ENCODE data around the gene BBS9. TPM values are rescaled to one million over a fixed set of nuclear protein-coding genes. Genes with fewer than 3 reads are reported as not detected.

BBS9 gene
- total and polyA plus RNA-seq, 2 donors (not counting 1 experiment from before 2014, with no cell fraction given) = 8.4 to 45.2 TPM

GRCh38 chr7:33654676-33655075 is 525.3 kb downstream of the BBS9 start:
- Mint-ChIP-seq H3K4me1 (peaks cover 4% of the 10 kb centered on the region), H3K27ac (no peak overlapping the region), H3K9me3 (ENCODE audit: insufficient read depth) (no peaks in the 10 kb centered on the region), H3K4me3 (no peak overlapping the region), H3K27me3 (no peaks in the 10 kb centered on the region)
- Histone ChIP-seq H3K79me2 (ENCODE audit: control insufficient read depth, insufficient read depth, low read length) (no peaks in the 10 kb centered on the region), H3K9me3 (ENCODE audit: control extremely low read depth in 1 of 3, control insufficient read depth in 2 of 3, insufficient read depth in 1 of 3, low read length in 2 of 3) (no peaks in the 10 kb centered on the region), H3K9ac (ENCODE audit: low read length) (no peak overlapping the region), H2AFZ (ENCODE audit: insufficient read depth, low read depth, low read length, poor library complexity, severe bottlenecking) (no peak overlapping the region), H3K4me3 (ENCODE audit: control extremely low read depth in 1 of 5, extremely low read depth in 1 of 5, insufficient read depth in 1 of 5, low read depth in 2 of 5, low read length in 4 of 5) (no peak overlapping the region), H3K4me2 (replicated peaks; ENCODE audit: low read depth, low read length, poor library complexity, severe bottlenecking) (no peak overlapping the region), H3K4me1 (ENCODE audit: control insufficient read depth in 2 of 2, insufficient read depth in 2 of 2, low read length in 2 of 2) (no peaks in the 10 kb centered on the region), H3K27me3 (replicated peaks in 1 of 4; ENCODE audit: control extremely low read depth in 1 of 4, control insufficient read depth in 3 of 4, insufficient read depth in 4 of 4, low read length in 3 of 4) (no peaks in the 10 kb centered on the region), H4K20me1 (ENCODE audit: control insufficient read depth, insufficient read depth, low read length, poor library complexity, severe bottlenecking) (no peaks in the 10 kb centered on the region), H3K27ac (ENCODE audit: low read length in 2 of 2) (no peak overlapping the region), H3K36me3 (replicated peaks in 1 of 2; ENCODE audit: control extremely low read depth in 1 of 2, control insufficient read depth in 1 of 2, extremely low read depth in 1 of 2, insufficient read depth in 2 of 2, low read length in 1 of 2) (no peaks in the 10 kb centered on the region)
- DNase-seq (no peak), ATAC-seq (ENCODE audit: low read depth) (no peak)
- intact Hi-C loops (cut with micrococcal nuclease) = no loop called here
- no peak for TF ChIP-seq EZH2 (IDR thresholded peaks at IDR 0.05; ENCODE audit: borderline replicate concordance, insufficient read depth, low read depth, low read length, poor library complexity, severe bottlenecking)
- TF ChIP-seq, protein P1, sequence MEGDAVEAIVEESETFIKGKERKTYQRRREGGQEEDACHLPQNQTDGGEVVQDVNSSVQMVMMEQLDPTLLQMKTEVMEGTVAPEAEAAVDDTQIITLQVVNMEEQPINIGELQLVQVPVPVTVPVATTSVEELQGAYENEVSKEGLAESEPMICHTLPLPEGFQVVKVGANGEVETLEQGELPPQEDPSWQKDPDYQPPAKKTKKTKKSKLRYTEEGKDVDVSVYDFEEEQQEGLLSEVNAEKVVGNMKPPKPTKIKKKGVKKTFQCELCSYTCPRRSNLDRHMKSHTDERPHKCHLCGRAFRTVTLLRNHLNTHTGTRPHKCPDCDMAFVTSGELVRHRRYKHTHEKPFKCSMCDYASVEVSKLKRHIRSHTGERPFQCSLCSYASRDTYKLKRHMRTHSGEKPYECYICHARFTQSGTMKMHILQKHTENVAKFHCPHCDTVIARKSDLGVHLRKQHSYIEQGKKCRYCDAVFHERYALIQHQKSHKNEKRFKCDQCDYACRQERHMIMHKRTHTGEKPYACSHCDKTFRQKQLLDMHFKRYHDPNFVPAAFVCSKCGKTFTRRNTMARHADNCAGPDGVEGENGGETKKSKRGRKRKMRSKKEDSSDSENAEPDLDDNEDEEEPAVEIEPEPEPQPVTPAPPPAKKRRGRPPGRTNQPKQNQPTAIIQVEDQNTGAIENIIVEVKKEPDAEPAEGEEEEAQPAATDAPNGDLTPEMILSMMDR (IDR thresholded peaks at IDR 0.05) = no peak
- ChIA-PET POLR2A (no interaction called here), CTCF (no interaction called here)
- WGBS (ENCODE audit: insufficient coverage) = 100% methylated on average over 1 of the region's 5 CpGs

Small RNAs within 50 kb of the gene (small RNA-seq; reads per million reads assigned to genes)
- gene AC007312.1 (ENCODE audit: insufficient read length, low read depth, low replicate concordance) (not detected), gene AC074338.1 (ENCODE audit: insufficient read length, low read depth, low replicate concordance) (not detected), gene RNA5SP229 (ENCODE audit: insufficient read length, low read depth, low replicate concordance) (not detected)

Other genes starting within 250 kb of the BBS9 start
- 62.1 and 62.8 TPM in 2 replicates for gene KBTBD2, start 237.8 kb upstream of the BBS9 start, total RNA-seq
- gene KBTBD2, start 237.8 kb upstream of the BBS9 start, polyA plus RNA-seq = 38.9 and 89.3 TPM in 2 replicates
- 0.39 and 0.52 TPM in 2 replicates for gene FKBP9, start 172.1 kb upstream of the BBS9 start, total RNA-seq
- 0.59 and 0.98 TPM in 2 replicates for gene FKBP9, start 172.1 kb upstream of the BBS9 start, polyA plus RNA-seq
- gene NT5C3A, start 66.8 kb upstream of the BBS9 start, total RNA-seq = 41.0 and 41.2 TPM in 2 replicates
- gene NT5C3A, start 66.8 kb upstream of the BBS9 start, polyA plus RNA-seq = 37.3 and 53.6 TPM in 2 replicates
- gene RP9, start 20.2 kb upstream of the BBS9 start, total RNA-seq = 23.0 and 27.0 TPM in 2 replicates
- gene RP9, start 20.2 kb upstream of the BBS9 start, polyA plus RNA-seq = 69.4 and 79.9 TPM in 2 replicates

All from B cell (primary cell).